Measurements from ENCODE around the gene EPYC. TPM values are rescaled to one million over a fixed set of nuclear protein-coding genes. Genes with fewer than 3 reads are reported as not detected.

The EPYC gene
- total RNA-seq, 1 experiment from 2014 or later: not detected

DNA sequence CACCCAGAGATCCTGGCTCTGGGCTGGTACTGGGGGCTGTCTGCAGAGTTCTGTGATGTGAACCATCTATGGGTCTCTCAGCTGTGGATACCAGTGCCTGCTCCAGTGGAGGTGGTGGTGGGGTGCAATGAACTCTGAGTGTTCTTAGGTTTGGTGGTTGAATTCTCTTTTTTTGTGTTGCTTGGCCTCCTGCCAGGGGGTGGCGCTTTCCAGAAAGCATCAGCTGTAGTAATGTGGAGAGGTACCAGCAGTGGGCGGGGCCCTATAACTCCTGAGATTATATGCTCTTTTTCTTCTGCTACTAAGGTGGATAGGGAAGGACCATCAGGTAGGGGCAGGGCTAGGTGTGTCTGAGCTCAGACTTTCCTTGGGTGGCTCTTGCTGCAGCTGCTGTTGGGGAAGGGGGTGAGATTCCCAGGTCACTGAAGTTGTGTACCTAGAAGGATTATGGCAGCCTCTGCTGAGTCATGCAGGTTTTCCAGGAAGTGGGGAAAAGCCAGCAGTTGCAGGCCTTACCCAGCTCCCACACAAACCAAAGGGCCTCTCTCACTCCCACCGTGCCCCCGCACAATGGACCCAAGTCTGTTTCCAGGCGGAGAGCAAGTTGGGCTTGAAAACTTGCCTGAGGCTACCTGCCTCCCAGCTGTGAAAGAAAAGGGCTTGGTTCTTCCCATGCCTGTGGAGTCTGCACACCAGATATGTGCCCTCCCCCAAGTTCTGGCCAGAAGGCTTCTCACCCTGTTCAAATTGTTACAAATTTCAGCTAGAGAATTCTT is 68.4 kb downstream of the EPYC start:
- Mint-ChIP-seq H3K27ac (ENCODE audit: low read depth, unreplicated experiment) (no peak overlapping the region), H3K4me3 (ENCODE audit: unreplicated experiment) (no peak overlapping the region), H3K36me3 (ENCODE audit: insufficient read depth, unreplicated experiment) (no peaks in the 10 kb centered on the region), H3K9me3 (ENCODE audit: unreplicated experiment) (no peaks in the 10 kb centered on the region), H3K27me3 (ENCODE audit: insufficient read depth, unreplicated experiment) (no peaks in the 10 kb centered on the region), H3K4me1 (ENCODE audit: insufficient read depth, unreplicated experiment) (peaks cover 6% of the 10 kb centered on the region)
- intact Hi-C loops (cut with micrococcal nuclease): no loop called here
- ChIA-PET POLR2A (interaction anchor here (0.6 kb wide), 1 partner anchor 375 kb away, joined by 3 read pairs; no protein-coding TSS in a partner anchor), CTCF (interaction anchor here (0.6 to 1.2 kb wide), 8 partner anchors 7 to 1607 kb away, joined by 3 to 4 read pairs (median 3); no protein-coding TSS in a partner anchor)
- TF ChIP-seq, protein P1, sequence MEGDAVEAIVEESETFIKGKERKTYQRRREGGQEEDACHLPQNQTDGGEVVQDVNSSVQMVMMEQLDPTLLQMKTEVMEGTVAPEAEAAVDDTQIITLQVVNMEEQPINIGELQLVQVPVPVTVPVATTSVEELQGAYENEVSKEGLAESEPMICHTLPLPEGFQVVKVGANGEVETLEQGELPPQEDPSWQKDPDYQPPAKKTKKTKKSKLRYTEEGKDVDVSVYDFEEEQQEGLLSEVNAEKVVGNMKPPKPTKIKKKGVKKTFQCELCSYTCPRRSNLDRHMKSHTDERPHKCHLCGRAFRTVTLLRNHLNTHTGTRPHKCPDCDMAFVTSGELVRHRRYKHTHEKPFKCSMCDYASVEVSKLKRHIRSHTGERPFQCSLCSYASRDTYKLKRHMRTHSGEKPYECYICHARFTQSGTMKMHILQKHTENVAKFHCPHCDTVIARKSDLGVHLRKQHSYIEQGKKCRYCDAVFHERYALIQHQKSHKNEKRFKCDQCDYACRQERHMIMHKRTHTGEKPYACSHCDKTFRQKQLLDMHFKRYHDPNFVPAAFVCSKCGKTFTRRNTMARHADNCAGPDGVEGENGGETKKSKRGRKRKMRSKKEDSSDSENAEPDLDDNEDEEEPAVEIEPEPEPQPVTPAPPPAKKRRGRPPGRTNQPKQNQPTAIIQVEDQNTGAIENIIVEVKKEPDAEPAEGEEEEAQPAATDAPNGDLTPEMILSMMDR (IDR thresholded peaks at IDR 0.05; ENCODE audit: unreplicated experiment): no peak
- no peak for DNase-seq (ENCODE audit: unreplicated experiment)
- BruUV-seq (replicated peaks): no TSS peak

- Mint-ChIP-seq H3K4me3 (ENCODE audit: unreplicated experiment) (no peak overlapping the region), H3K27ac (ENCODE audit: low read depth, unreplicated experiment) (no peak overlapping the region), H3K36me3 (ENCODE audit: insufficient read depth, unreplicated experiment) (no peaks in the 10 kb centered on the region), H3K27me3 (ENCODE audit: insufficient read depth, unreplicated experiment) (no peaks in the 10 kb centered on the region), H3K9me3 (ENCODE audit: unreplicated experiment) (peaks cover 14% of the 10 kb centered on the region), H3K4me1 (ENCODE audit: insufficient read depth, unreplicated experiment) (no peaks in the 10 kb centered on the region)
- intact Hi-C loops (cut with micrococcal nuclease): no loop called here
- no peak for DNase-seq (ENCODE audit: unreplicated experiment)
- BruUV-seq (replicated peaks): no TSS peak
- ChIA-PET CTCF (interaction anchor here (0.7 kb wide), 1 partner anchor 488 kb away, joined by 3 read pairs; no protein-coding TSS in a partner anchor), POLR2A (no interaction called here)
- TF ChIP-seq, protein P1 (IDR thresholded peaks at IDR 0.05; ENCODE audit: unreplicated experiment): no peak
These were observed 79.2 kb downstream of the EPYC start for GRCh38 chr12:90925562-90925961.

- TF ChIP-seq, protein P1 (IDR thresholded peaks at IDR 0.05; ENCODE audit: unreplicated experiment): no peak
- ChIA-PET CTCF (interaction anchor here (0.6 to 1.3 kb wide), 2 partner anchors 16 to 1281 kb away, joined by 3 read pairs; no protein-coding TSS in a partner anchor), POLR2A (no interaction called here)
- Mint-ChIP-seq H3K9me3 (ENCODE audit: unreplicated experiment) (peaks cover 5% of the 10 kb centered on the region), H3K4me3 (ENCODE audit: unreplicated experiment) (no peak overlapping the region), H3K4me1 (ENCODE audit: insufficient read depth, unreplicated experiment) (no peaks in the 10 kb centered on the region), H3K27ac (ENCODE audit: low read depth, unreplicated experiment) (no peak overlapping the region), H3K27me3 (ENCODE audit: insufficient read depth, unreplicated experiment) (no peaks in the 10 kb centered on the region), H3K36me3 (ENCODE audit: insufficient read depth, unreplicated experiment) (no peaks in the 10 kb centered on the region)
- no TSS peak for BruUV-seq (replicated peaks)
- intact Hi-C loops (cut with micrococcal nuclease): no loop called here
- no peak for DNase-seq (ENCODE audit: unreplicated experiment)
These were observed 80.4 kb downstream of the EPYC start for GRCh38 chr12:90924406-90924805.

- CTCF ChIA-PET: interaction anchor here (0.5 to 1.5 kb wide), 5 partner anchors 13 to 1220 kb away, joined by 3 to 7 read pairs (median 3); no protein-coding TSS in a partner anchor
- POLR2A ChIA-PET: interaction anchor here (0.7 to 1.0 kb wide), 3 partner anchors 1378 to 1661 kb away, joined by 3 to 4 read pairs (median 4); no protein-coding TSS in a partner anchor
- Mint-ChIP-seq H3K27me3 (ENCODE audit: insufficient read depth, unreplicated experiment) (no peaks in the 10 kb centered on the region), H3K36me3 (ENCODE audit: insufficient read depth, unreplicated experiment) (no peaks in the 10 kb centered on the region), H3K27ac (ENCODE audit: low read depth, unreplicated experiment) (no peak overlapping the region), H3K4me3 (ENCODE audit: unreplicated experiment) (no peak overlapping the region), H3K9me3 (ENCODE audit: unreplicated experiment) (no peaks in the 10 kb centered on the region), H3K4me1 (ENCODE audit: insufficient read depth, unreplicated experiment) (no peaks in the 10 kb centered on the region)
- BruUV-seq (replicated peaks): no TSS peak
- intact Hi-C loops (cut with micrococcal nuclease): no loop called here
- no peak for DNase-seq (ENCODE audit: unreplicated experiment)
- TF ChIP-seq, protein P1 (IDR thresholded peaks at IDR 0.05; ENCODE audit: unreplicated experiment): no peak
These were observed 82.6 kb downstream of the EPYC start for GRCh38 chr12:90922145-90922627.
